Ramos (cell line): Measurements from ENCODE around the gene DNAJB1.

ENCODE experiments used
- in situ Hi-C: fragments of 300-500 bp; cut with MboI; formaldehyde crosslinking; loops from one replicate; pipeline ENCODE4 v1.14.3; 2022; ENCODE audit warnings: low sequenced_read_pairs; ENCODE audit not compliant: unreplicated experiment

The DNAJB1 gene

GRCh38 chr19:14502334-14503092 is 15.7 kb downstream of the DNAJB1 start:
- in situ Hi-C loops, result no loop called here

GRCh38 chr19:14497228-14497921 is 20.8 kb downstream of the DNAJB1 start:
- in situ Hi-C loops, result no loop called here

DNA sequence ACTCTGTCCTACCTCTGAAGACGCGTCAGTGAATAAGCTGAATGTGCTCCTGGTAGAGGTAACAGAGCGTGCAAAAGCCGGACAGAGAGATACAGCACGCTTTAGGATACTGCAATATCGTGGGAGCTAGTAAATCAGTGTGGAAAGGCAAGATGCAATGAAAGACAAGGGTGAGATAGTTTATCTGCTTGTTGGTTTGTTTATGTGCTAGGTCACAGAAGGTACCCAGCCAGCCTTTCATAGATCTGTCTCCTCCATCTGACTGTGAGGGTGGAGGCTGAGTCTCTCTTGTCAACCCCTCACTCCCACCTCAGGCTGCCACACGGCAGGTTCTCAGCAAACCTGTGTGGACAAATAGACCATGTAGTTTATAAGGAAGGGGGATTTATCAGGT is 21.4 kb downstream of the DNAJB1 start:
- in situ Hi-C loops, result no loop called here

GRCh38 chr19:14496029-14496833 is 22.0 kb downstream of the DNAJB1 start, which contains the start of gene GIPC1:
GIPC1 (minus strand) TSS chr19:14496127; CDS start chr19:14482976, 13,151 bp downstream.
- in situ Hi-C loops, result no loop called here

GRCh38 chr19:14495672-14496028 is 22.5 kb downstream of the DNAJB1 start:
- in situ Hi-C loops, result no loop called here

DNA sequence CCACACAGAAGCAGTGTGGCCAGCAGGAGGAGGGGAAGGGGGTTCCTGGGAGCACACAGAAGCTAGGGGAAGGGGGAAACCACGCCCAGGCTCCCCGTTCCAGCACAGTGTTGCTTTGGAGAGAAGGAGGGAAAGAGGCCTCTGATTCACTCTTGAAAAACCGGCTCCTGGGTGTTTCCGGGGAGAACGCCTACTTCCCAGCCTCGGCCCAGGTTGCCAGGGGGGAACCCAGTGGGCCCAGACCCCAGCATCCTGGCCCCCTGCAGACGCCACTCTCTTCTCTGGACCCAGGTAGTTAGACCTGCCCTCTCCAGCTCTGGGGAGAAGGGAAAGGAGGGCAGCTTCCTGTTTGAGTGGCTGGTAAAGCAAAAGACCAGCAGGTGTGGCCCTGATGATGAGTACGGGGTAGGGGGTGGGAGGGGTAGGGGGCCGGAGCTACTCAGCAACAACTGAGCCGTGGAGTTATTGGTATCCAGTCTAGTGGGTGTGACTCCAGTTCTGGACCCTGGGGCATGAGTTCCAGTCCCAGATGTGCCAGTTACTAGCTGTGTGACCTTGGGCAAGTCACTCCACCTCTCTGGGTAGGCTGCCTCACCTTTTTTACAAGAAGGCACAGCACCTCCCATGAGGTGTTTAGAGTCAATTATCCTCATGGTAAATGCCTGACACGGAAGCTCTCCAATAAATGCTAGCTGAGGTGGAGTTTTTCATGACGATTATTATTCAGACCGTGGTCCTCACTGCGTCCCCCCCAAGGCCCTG is 23.1 kb downstream of the DNAJB1 start:
- in situ Hi-C loops, result no loop called here

GRCh38 chr19:14494411-14494810 is 23.8 kb downstream of the DNAJB1 start:
- in situ Hi-C loops, result no loop called here

DNA sequence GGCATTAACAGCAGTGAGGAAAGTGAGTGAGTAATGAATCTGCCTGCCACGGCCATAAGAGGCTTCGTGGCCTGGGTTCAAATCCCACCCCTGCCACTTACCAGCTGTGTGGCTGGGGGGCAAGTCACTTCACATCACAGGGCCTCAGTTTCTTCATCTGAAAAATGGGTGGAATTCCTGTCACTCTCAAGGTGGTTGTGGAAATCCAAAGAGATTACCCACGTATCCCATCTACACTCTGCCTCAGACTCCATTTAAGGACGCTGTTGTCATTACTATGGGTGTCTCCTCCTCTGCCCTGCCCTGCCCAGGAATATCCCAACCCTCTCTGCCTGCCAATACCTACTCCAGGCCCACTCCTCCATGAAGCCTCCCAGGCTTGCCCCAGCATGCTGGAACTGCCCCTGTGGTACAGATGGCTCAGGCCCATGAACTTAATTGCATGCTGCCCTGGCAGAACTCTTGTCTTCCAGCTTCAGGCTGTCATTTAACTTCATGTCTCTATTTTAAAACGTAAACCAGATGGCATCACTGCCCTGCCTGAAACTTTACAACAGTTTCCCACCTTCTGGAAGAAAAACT is 25.4 kb downstream of the DNAJB1 start:
- in situ Hi-C loops, result no loop called here

DNA sequence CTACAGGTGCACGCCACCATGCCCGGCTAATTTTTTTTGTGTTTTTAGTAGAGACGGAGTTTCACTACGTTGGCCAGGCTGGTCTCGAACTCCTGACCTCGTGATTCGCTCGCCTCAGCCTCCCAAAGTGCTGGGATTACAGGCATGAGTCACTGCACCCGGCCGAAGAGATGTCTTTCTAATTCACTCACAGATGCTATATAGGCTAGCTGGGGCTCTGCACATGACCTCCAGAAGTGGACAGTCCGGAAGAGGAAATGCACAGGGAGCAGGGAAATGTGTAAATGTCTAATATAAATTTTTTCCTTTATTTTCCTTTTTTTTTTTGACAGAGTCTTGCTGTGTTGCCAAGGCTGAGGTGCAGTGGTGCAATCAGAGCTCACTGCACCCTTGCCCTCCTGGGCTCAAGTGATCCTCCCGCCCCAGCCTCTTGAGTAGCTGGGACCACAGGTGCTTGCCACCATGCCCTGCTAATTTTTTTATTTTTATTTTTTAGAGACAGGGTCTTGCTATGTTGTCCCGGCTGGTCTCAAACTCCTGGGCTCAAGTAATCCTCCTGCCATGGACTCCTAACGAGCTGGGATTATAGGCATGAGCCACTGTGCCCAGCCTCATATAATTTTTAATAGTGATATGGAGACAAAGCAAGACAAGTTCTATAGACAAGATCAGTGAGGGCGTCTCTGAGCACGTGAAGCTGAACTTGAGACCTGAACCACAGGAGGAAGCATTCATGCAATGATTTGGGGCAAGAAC is 30.6 kb downstream of the DNAJB1 start:
- in situ Hi-C loops, result loop anchor here (10.0 kb wide), 1 partner anchor 293 kb away; no protein-coding TSS in a partner anchor

GRCh38 chr19:14482172-14482941 is 35.8 kb downstream of the DNAJB1 start:
- in situ Hi-C loops, result loop anchor here (10.0 kb wide), 1 partner anchor 288 kb away; no protein-coding TSS in a partner anchor

DNA sequence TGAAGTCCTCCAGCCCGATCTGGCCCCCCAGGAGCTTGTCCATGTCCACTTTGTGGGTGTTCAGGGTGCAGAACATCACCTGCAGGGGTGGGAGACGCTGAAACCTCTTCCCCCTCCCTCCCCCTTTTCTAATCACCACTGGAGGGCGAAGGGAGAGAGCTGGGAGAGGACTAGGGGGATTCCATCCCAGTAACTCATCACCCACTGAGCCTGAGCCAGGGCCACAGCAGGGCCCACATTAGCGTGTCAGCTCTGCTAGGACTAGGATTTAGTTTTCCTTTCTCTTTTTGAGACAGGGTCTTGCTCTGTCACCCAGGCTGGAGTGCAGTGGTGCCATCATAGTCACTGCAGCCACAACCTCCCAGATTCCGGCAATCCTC is 37.5 kb downstream of the DNAJB1 start:
- in situ Hi-C loops, result loop anchor here (10.0 kb wide), 1 partner anchor 286 kb away; no protein-coding TSS in a partner anchor

DNA sequence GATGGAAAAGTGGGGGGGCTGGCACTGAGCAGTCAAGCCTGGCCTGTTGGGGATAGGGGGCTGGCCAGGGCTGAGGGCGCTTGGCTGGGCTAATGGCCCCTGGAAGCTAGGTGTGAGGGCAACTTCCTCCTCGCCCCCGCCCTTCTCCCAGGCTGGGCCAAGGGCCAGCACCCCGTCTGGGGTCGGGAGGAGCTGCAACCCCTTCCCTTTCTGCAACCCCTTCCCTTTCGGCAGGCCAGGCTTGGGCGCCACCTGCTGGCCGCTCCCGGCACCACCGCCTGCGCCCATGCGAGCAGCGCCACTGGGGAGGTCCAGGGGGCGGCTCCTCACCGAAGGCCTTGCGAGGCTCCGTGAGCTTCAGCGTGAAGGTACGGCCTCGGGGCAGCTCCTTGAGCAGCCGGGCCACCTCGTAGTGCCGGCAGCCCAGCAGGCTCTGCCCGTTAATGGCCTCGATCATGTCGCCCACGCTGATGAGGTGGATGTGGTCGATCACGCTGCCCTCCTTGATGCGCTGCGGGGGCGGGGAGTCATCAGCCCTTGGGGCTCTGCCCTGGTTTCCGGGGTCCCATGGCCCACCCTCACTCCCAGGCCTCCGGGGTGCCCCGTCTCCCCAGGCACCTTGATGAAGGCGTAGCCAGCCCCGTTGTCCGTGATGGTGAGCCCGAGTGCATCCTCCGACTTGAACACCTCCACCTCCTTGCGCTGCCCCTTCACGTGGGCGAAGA is 38.1 kb downstream of the DNAJB1 start:
- in situ Hi-C loops, result loop anchor here (5.0 to 10.0 kb wide), 2 partner anchors 53 to 285 kb away; no protein-coding TSS in a partner anchor

GRCh38 chr19:14479309-14479974 is 38.8 kb downstream of the DNAJB1 start:
- in situ Hi-C loops, result loop anchor here (5.0 kb wide), 1 partner anchor 52 kb away; no protein-coding TSS in a partner anchor

GRCh38 chr19:14478113-14478545 is 40.1 kb downstream of the DNAJB1 start:
- in situ Hi-C loops, result loop anchor here (5.0 kb wide), 1 partner anchor 51 kb away; no protein-coding TSS in a partner anchor

DNA sequence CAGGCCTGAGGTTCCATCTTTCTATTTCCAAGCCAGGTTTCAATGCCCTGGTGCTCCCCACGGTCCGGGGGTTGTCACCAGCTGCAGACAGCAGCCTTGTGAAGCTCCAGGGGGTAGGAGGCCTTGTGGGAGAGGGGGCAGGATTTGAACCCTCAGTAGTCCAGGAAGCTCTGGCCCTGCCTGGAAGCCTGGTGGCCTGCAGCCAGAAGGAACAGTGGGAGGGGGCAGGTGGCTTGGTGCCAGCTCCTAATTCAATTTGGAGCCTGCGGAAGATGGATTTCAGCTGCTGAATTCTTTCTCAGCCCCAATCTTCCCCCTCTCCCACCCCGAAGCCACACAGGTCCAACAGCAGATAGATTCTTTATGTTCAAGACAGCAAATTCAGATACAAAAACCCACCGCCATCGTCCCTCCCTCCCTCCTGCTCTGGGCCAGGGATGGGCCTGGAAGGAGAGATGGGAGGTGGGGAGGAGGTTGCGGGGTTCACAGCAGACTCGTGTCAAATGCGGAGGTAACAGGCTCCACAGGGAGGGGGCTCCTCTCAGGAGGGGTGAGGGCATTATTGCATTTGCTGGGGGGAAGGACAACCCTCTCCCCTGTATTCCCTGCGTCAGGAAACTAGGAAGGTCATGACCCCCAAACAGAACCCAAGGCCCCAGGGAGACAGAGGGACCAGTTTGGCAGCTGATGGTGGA is 40.6 kb downstream of the DNAJB1 start:
- in situ Hi-C loops, result loop anchor here (5.0 kb wide), 1 partner anchor 50 kb away; no protein-coding TSS in a partner anchor
